K562 (cell line): Measurements from ENCODE around the gene PCDHGA7.
"Not testable (repeated sequence)": the region's sequence is repeated elsewhere in the genome, so short reads cannot be mapped to it uniquely, and the experiment has no call there.

ENCODE experiments used
- CEBPB ChIP-seq: fragments of 450-650 bp; IDR thresholded peaks from 2 replicates; pipeline ENCODE4 v1.6.1; 2016; ENCODE audit warnings: missing genetic modification characterization, missing compliant biosample characterization
- CTCF ChIP-seq, 3 experiments: IDR thresholded peaks in 2 of 3; conservative IDR thresholded peaks in 1 of 3; 2 replicates each; pipeline ENCODE4 v1.5.1; 2011 to 2012; ENCODE audit warnings: low read length in 3 of 3, mild to moderate bottlenecking in 3 of 3, control low read depth in 2 of 3, improper control_type of control experiment in 1 of 3, inconsistent platforms in 1 of 3, low read depth in 1 of 3, mixed read lengths in 1 of 3, moderate library complexity in 1 of 3; ENCODE audit not compliant: insufficient read depth in 2 of 3
- EZH2 ChIP-seq: IDR thresholded peaks from 2 replicates; pipeline ENCODE4 v1.6.1; 2012; ENCODE audit warnings: low read depth, mild to moderate bottlenecking, inconsistent platforms, low read length, borderline replicate concordance
- KLF16 ChIP-seq: IDR thresholded peaks from 2 replicates; pipeline ENCODE4 v1.6.1; 2016; ENCODE audit warnings: antibody characterized with exemption
- NR2F6 ChIP-seq: fragments of 450-650 bp; formaldehyde crosslinking; IDR thresholded peaks from 2 replicates; pipeline ENCODE4 v1.4.0; 2020; ENCODE audit warnings: mild to moderate bottlenecking
- PHF20 ChIP-seq: fragments of 450-650 bp; IDR thresholded peaks from 2 replicates; pipeline ENCODE4 v1.6.1; 2018; ENCODE audit not compliant: partially characterized antibody
- PRMT5 ChIP-seq: sonication (generic); formaldehyde crosslinking; IDR thresholded peaks from 2 replicates; pipeline ENCODE4 v1.5.0; 2020; ENCODE audit warnings: missing genetic modification reagents
- RB1 ChIP-seq: fragments of 450-650 bp; IDR thresholded peaks from 2 replicates; pipeline ENCODE4 v1.6.1; 2017; ENCODE audit warnings: low read depth, mild to moderate bottlenecking
- RNF219 ChIP-seq: fragments of 250-450 bp; sonication (Bioruptor Pico); IDR thresholded peaks from 2 replicates; pipeline ENCODE4 v1.5.0; 2022; ENCODE audit warnings: mild to moderate bottlenecking
- TBP ChIP-seq: optimal IDR thresholded peaks from 2 replicates; pipeline ENCODE3; 2011; ENCODE audit warnings: low read depth, low read length, improper control_type of control experiment
- ZFX ChIP-seq: sonication (generic); formaldehyde crosslinking; IDR thresholded peaks from 2 replicates; pipeline ENCODE4 v1.8.0; 2022; ENCODE audit warnings: mild to moderate bottlenecking, missing genetic modification reagents, moderate library complexity
- ZNF77 ChIP-seq: fragments of 250-450 bp; sonication (Bioruptor Pico); IDR thresholded peaks from 2 replicates; pipeline ENCODE4 v1.5.0; 2020

- TF ChIP-seq EZH2; CTCF (IDR thresholded peaks at IDR 0.05 in 2 of 3, conservative IDR thresholded peaks at IDR 0.05 in 1 of 3; ENCODE audit: insufficient read depth in 2 of 3, low read depth in 1 of 3, low read length in 3 of 3); NR2F6 (CRISPR knock-in tag); PRMT5 (CRISPR knock-in tag); TBP; PHF20; RB1; RNF219 (CRISPR knock-in tag); ZNF77 (CRISPR knock-in tag); KLF16; ZFX; CEBPB: not testable (repeated sequence)
Measured at GRCh38 chr5:141340781-141341354, 41.7 kb upstream of the PCDHGA7 start.
